SK-N-SH treated with all-trans-retinoic acid at 6 μM for 48 hours (cell line): ENCODE data around the gene ATG10.

Experiments used
- ATAC-seq: fragments of 200-7000 bp; cut with Tn5 transposase; 3 replicates; pipeline ENCODE4 v1.9.1; 2020; ENCODE audit warnings: mild to moderate bottlenecking, moderate library complexity
- ARNTL ChIP-seq: fragments of 450-650 bp; formaldehyde crosslinking; IDR thresholded peaks from 2 replicates; pipeline ENCODE4 v1.5.0; 2020; ENCODE audit warnings: low read depth, mild to moderate bottlenecking, moderate library complexity, borderline replicate concordance
- BACH2 ChIP-seq: fragments of 250-450 bp; sonication (Bioruptor Pico); IDR thresholded peaks from 2 replicates; pipeline ENCODE4 v1.9.0; 2021; ENCODE audit warnings: mild to moderate bottlenecking, borderline replicate concordance
- CSDC2 ChIP-seq: fragments of 250-450 bp; sonication (Bioruptor Pico); IDR thresholded peaks from 2 replicates; pipeline ENCODE4 v1.5.0; 2020; ENCODE audit warnings: mild to moderate bottlenecking, moderate library complexity
- ESRRG ChIP-seq: fragments of 250-450 bp; sonication (Bioruptor Pico); IDR thresholded peaks from 2 replicates; pipeline ENCODE4 v1.6.1; 2021; ENCODE audit warnings: mild to moderate bottlenecking
- GLIS3 ChIP-seq: fragments of 250-450 bp; sonication (Bioruptor Pico); IDR thresholded peaks from 2 replicates; pipeline ENCODE4 v1.5.0; 2020; ENCODE audit warnings: mild to moderate bottlenecking, moderate library complexity
- ISL1 ChIP-seq: fragments of 250-450 bp; sonication (Bioruptor Pico); IDR thresholded peaks from 2 replicates; pipeline ENCODE4 v2.1.2; 2022; ENCODE audit warnings: mild to moderate bottlenecking, moderate library complexity
- PPARA ChIP-seq: fragments of 250-450 bp; sonication (Bioruptor Pico); IDR thresholded peaks from 2 replicates; pipeline ENCODE4 v1.5.0; 2020; ENCODE audit warnings: mild to moderate bottlenecking, borderline replicate concordance
- RARB ChIP-seq: fragments of 250-450 bp; sonication (Bioruptor Pico); IDR thresholded peaks from 2 replicates; pipeline ENCODE4 v1.8.0; 2021; ENCODE audit warnings: mild to moderate bottlenecking, moderate library complexity
- TCF4 ChIP-seq: fragments of 250-450 bp; sonication (Bioruptor Pico); IDR thresholded peaks from 2 replicates; pipeline ENCODE4 v1.8.0; 2021; ENCODE audit warnings: mild to moderate bottlenecking, moderate library complexity, borderline replicate concordance
- TOX ChIP-seq: fragments of 250-450 bp; sonication (Bioruptor Pico); IDR thresholded peaks from 2 replicates; pipeline ENCODE4 v1.8.0; 2021; ENCODE audit warnings: mild to moderate bottlenecking, moderate library complexity, borderline replicate concordance
- ZC3H10 ChIP-seq: fragments of 250-450 bp; sonication (Bioruptor Pico); IDR thresholded peaks from 2 replicates; pipeline ENCODE4 v1.5.1; 2021; ENCODE audit warnings: mild to moderate bottlenecking, moderate library complexity
- ZFP3 ChIP-seq: fragments of 250-450 bp; sonication (Bioruptor Pico); IDR thresholded peaks from 2 replicates; pipeline ENCODE4 v1.5.0; 2020; ENCODE audit warnings: mild to moderate bottlenecking, moderate library complexity
- ZFP30 ChIP-seq: fragments of 450-650 bp; formaldehyde crosslinking; IDR thresholded peaks from 2 replicates; pipeline ENCODE4 v1.5.0; 2022; ENCODE audit warnings: mild to moderate bottlenecking, moderate library complexity
- ZNF565 ChIP-seq: fragments of 450-650 bp; formaldehyde crosslinking; conservative IDR thresholded peaks from 2 replicates; pipeline ENCODE4 v1.5.0; 2020; ENCODE audit warnings: low read depth, mild to moderate bottlenecking, moderate library complexity
- ZNF70 ChIP-seq: fragments of 450-650 bp; formaldehyde crosslinking; IDR thresholded peaks from 2 replicates; pipeline ENCODE4 v1.5.0; 2020; ENCODE audit warnings: mild to moderate bottlenecking, moderate library complexity
- ZNF8 ChIP-seq: fragments of 450-650 bp; formaldehyde crosslinking; IDR thresholded peaks from 2 replicates; pipeline ENCODE4 v1.5.0; 2020; ENCODE audit warnings: mild to moderate bottlenecking, moderate library complexity
- TF ChIP-seq, protein P1 (sequence below): fragments of 250-450 bp; sonication (Bioruptor Pico); IDR thresholded peaks from 2 replicates; pipeline ENCODE4 v1.5.0; 2020; ENCODE audit warnings: mild to moderate bottlenecking, moderate library complexity
- TF ChIP-seq, protein P2 (sequence below): fragments of 250-450 bp; sonication (Bioruptor Pico); IDR thresholded peaks from 2 replicates; pipeline ENCODE4 v1.8.0; 2021; ENCODE audit warnings: low read depth, mild to moderate bottlenecking, moderate library complexity, borderline replicate concordance
- TF ChIP-seq, protein P3 (sequence below): fragments of 250-450 bp; sonication (Bioruptor Pico); IDR thresholded peaks from 2 replicates; pipeline ENCODE4 v1.8.0; 2020; ENCODE audit warnings: mild to moderate bottlenecking, moderate library complexity, borderline replicate concordance
- TF ChIP-seq, protein P4 (sequence below): fragments of 250-450 bp; sonication (Bioruptor Pico); IDR thresholded peaks from 2 replicates; pipeline ENCODE4 v1.5.1; 2020; ENCODE audit warnings: low read depth, mild to moderate bottlenecking, moderate library complexity
- TF ChIP-seq, protein P5 (sequence below): fragments of 250-450 bp; sonication (Bioruptor Pico); IDR thresholded peaks from 2 replicates; pipeline ENCODE4 v1.5.1; 2021; ENCODE audit warnings: mild to moderate bottlenecking, moderate library complexity

ATG10 gene

DNA sequence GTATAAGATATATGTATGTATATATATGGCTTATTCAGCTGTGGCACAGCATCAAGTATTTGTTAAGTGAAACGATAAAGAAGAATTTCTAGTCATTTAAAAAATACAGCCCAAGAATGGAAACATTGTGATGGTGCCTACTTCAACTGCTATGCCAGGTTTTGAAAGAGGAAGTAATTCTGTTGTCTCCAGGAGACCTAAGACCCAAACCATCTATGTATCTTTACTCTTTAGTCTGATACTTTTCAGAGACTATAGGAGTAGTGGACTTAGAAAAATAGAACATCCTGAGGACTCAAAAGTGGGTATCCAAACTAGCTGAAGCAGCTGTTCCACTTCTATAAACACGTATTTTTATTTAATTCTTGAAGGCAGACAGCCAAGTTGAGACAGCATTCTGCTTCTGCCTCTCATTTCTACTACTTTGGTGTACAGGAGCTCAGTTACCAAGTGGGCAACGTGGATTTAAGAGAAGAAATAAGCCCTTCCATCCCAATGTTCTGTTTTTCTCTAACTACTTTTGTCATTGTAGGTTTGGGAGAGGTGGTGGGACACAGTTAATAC lies 195.6 kb downstream of the ATG10 start:
- no peak for ATAC-seq
- TF ChIP-seq GLIS3 (CRISPR knock-in tag): no peak
- no peak for TF ChIP-seq PPARA (CRISPR knock-in tag)
- no peak for TF ChIP-seq ZNF70
- no peak for TF ChIP-seq ZFP3 (CRISPR knock-in tag)
- TF ChIP-seq ZFP30 (CRISPR knock-in tag): no peak
- no peak for TF ChIP-seq TCF4
- TF ChIP-seq ISL1: no peak
- TF ChIP-seq, protein P1, sequence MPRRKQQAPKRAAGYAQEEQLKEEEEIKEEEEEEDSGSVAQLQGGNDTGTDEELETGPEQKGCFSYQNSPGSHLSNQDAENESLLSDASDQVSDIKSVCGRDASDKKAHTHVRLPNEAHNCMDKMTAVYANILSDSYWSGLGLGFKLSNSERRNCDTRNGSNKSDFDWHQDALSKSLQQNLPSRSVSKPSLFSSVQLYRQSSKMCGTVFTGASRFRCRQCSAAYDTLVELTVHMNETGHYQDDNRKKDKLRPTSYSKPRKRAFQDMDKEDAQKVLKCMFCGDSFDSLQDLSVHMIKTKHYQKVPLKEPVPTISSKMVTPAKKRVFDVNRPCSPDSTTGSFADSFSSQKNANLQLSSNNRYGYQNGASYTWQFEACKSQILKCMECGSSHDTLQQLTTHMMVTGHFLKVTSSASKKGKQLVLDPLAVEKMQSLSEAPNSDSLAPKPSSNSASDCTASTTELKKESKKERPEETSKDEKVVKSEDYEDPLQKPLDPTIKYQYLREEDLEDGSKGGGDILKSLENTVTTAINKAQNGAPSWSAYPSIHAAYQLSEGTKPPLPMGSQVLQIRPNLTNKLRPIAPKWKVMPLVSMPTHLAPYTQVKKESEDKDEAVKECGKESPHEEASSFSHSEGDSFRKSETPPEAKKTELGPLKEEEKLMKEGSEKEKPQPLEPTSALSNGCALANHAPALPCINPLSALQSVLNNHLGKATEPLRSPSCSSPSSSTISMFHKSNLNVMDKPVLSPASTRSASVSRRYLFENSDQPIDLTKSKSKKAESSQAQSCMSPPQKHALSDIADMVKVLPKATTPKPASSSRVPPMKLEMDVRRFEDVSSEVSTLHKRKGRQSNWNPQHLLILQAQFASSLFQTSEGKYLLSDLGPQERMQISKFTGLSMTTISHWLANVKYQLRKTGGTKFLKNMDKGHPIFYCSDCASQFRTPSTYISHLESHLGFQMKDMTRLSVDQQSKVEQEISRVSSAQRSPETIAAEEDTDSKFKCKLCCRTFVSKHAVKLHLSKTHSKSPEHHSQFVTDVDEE (CRISPR knock-in tag): no peak
- TF ChIP-seq ZNF565: no peak
- no peak for TF ChIP-seq BACH2 (CRISPR knock-in tag)
- TF ChIP-seq, protein P2, sequence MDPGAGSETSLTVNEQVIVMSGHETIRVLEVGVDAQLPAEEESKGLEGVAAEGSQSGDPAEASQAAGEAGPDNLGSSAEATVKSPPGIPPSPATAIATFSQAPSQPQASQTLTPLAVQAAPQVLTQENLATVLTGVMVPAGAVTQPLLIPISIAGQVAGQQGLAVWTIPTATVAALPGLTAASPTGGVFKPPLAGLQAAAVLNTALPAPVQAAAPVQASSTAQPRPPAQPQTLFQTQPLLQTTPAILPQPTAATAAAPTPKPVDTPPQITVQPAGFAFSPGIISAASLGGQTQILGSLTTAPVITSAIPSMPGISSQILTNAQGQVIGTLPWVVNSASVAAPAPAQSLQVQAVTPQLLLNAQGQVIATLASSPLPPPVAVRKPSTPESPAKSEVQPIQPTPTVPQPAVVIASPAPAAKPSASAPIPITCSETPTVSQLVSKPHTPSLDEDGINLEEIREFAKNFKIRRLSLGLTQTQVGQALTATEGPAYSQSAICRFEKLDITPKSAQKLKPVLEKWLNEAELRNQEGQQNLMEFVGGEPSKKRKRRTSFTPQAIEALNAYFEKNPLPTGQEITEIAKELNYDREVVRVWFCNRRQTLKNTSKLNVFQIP (CRISPR knock-in tag): no peak
- TF ChIP-seq CSDC2 (CRISPR knock-in tag): no peak
- TF ChIP-seq, protein P3, sequence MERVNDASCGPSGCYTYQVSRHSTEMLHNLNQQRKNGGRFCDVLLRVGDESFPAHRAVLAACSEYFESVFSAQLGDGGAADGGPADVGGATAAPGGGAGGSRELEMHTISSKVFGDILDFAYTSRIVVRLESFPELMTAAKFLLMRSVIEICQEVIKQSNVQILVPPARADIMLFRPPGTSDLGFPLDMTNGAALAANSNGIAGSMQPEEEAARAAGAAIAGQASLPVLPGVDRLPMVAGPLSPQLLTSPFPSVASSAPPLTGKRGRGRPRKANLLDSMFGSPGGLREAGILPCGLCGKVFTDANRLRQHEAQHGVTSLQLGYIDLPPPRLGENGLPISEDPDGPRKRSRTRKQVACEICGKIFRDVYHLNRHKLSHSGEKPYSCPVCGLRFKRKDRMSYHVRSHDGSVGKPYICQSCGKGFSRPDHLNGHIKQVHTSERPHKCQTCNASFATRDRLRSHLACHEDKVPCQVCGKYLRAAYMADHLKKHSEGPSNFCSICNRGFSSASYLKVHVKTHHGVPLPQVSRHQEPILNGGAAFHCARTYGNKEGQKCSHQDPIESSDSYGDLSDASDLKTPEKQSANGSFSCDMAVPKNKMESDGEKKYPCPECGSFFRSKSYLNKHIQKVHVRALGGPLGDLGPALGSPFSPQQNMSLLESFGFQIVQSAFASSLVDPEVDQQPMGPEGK (CRISPR knock-in tag): no peak
- TF ChIP-seq RARB (CRISPR knock-in tag): no peak
- no peak for TF ChIP-seq ESRRG (CRISPR knock-in tag)
- no peak for TF ChIP-seq ZC3H10 (CRISPR knock-in tag)
- TF ChIP-seq ARNTL (CRISPR knock-in tag): no peak
- TF ChIP-seq, protein P4, sequence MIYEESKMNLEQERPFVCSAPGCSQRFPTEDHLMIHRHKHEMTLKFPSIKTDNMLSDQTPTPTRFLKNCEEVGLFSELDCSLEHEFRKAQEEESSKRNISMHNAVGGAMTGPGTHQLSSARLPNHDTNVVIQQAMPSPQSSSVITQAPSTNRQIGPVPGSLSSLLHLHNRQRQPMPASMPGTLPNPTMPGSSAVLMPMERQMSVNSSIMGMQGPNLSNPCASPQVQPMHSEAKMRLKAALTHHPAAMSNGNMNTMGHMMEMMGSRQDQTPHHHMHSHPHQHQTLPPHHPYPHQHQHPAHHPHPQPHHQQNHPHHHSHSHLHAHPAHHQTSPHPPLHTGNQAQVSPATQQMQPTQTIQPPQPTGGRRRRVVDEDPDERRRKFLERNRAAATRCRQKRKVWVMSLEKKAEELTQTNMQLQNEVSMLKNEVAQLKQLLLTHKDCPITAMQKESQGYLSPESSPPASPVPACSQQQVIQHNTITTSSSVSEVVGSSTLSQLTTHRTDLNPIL: no peak
- TF ChIP-seq ZNF8 (CRISPR knock-in tag): no peak
- TF ChIP-seq, protein P5, sequence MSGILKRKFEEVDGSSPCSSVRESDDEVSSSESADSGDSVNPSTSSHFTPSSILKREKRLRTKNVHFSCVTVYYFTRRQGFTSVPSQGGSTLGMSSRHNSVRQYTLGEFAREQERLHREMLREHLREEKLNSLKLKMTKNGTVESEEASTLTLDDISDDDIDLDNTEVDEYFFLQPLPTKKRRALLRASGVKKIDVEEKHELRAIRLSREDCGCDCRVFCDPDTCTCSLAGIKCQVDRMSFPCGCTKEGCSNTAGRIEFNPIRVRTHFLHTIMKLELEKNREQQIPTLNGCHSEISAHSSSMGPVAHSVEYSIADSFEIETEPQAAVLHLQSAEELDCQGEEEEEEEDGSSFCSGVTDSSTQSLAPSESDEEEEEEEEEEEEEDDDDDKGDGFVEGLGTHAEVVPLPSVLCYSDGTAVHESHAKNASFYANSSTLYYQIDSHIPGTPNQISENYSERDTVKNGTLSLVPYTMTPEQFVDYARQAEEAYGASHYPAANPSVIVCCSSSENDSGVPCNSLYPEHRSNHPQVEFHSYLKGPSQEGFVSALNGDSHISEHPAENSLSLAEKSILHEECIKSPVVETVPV (CRISPR knock-in tag): no peak

DNA sequence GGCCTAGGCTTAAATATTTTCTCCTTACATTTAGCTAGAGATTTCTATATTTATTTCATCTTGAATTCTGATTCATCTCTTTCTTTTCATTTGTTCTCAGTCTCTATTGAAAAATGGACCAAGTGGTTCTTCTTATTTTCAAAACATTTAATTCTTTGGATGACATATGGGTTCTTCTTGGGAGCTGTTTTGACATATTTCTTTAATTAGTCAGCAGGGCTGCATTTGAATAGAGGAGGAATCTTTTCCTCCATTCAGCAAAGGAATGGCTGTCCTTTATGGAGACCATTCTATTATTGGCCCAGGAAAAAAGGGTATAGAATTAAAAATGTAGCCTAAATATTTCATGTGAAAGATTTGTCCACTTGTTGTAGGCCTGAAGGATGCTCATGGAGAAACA lies 196.5 kb downstream of the ATG10 start:
- TF ChIP-seq GLIS3 (CRISPR knock-in tag) (no peak), BACH2 (CRISPR knock-in tag) (no peak), TCF4 (no peak), RARB (CRISPR knock-in tag) (no peak)
- TF ChIP-seq, protein P5 (CRISPR knock-in tag): no peak
- no peak for ATAC-seq

DNA sequence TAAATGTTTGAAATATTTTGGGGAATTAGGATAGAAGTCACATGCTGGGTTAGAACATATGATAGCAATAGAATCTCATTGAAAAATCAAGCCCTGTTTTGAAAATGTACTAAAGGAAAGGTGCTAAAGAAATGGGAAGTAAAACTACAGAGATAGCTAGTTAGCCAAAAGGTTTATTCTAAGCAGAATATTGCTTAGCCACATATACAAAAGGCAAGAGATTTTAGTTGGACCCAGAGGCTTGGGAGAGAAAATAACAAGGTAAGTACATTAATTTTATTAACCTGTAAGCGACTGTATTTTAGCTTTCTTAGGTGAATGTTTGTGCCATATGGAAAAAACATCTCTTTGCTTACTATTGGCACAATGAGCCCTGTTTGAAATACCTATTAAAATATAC lies 198.1 kb downstream of the ATG10 start:
- no peak for ATAC-seq
- no peak for TF ChIP-seq TOX
- TF ChIP-seq PPARA (CRISPR knock-in tag): no peak
